ENCODE measurements around the gene SLITRK3.
"Not testable (repeated sequence)": the region's sequence is repeated elsewhere in the genome, so short reads cannot be mapped to it uniquely, and the experiment has no call there.

SLITRK3 gene

DNA sequence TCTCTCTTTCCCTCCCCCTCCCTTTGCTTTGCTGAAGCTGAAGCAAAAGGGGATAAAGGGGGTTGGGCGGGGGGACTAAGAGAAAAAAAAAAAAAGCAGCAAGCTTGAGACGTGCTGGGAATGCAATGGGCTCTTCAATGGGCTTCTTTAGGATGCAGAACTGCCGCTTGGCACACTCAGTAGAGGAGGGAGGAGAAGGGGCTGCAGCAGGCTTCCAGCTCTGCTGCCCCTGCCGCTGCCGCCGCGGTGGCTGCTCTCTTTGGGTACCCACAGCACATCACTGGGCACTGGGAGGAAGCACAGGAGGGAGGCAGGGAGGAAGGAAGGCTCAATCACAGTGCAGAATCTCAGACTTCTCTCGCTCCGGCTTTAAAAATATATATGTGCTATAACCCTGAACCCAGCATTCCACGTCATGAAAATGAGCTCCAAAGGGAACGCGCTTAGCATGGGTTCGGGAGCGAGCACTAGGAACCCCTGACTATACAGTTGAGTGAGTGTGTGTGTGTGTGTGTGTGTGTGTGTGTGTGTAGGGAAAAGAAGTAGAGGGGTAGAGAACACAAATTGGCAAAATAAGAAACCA lies 3.5 kb downstream of the SLITRK3 start:
- no peak for DNase-seq

GRCh38 chr3:165191491-165191890 lies 4.7 kb downstream of the SLITRK3 start:
- DNase-seq: no peak

GRCh38 chr3:165188452-165188851 lies 7.7 kb downstream of the SLITRK3 start:
- no peak for DNase-seq

GRCh38 chr3:165185707-165186327 lies 10.4 kb downstream of the SLITRK3 start:
- peak; percentile 4 for DNase-seq

DNA sequence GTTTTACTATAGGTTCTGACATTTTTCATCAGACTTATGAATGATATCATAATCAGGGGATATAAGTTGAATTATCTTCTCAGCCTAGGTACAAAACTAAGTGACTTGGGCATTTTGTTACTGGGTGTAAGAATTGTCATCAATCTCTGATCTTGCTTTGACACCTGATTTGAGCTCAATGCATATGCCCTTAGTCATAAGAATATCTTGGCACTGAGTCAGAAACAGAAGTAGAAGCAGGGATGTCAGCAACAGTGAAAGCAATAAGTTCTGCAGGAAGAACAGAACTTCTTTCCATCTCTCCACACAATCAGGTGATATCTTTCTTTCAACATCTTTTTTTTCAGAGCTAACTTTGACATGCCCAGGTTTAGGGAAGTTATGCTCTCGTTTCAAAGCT lies 14.6 kb downstream of the SLITRK3 start:
- no peak for DNase-seq

DNA sequence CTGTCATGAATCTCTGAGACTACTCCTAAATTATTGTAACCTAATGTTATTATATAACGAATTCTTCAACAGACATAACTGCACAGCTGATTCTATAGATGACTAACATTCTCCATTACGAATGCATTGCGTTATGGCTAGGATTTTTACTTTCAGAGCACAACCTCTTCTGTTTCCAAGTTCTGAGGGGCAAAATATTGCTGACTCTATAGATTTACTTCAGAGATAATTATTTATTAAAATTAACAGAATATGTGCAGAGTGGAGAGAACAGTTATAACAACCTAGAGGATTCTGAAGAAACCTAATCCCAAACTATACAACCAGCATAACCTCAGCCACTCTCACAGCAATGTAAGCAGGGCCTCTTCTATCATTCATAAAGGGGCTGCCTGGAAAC lies 25.9 kb downstream of the SLITRK3 start:
- no peak for DNase-seq

- no peak for DNase-seq
These were observed 26.8 kb downstream of the SLITRK3 start for GRCh38 chr3:165169368-165169767.

- no peak for DNase-seq
These were observed 33.3 kb downstream of the SLITRK3 start for GRCh38 chr3:165162883-165163282.

DNA sequence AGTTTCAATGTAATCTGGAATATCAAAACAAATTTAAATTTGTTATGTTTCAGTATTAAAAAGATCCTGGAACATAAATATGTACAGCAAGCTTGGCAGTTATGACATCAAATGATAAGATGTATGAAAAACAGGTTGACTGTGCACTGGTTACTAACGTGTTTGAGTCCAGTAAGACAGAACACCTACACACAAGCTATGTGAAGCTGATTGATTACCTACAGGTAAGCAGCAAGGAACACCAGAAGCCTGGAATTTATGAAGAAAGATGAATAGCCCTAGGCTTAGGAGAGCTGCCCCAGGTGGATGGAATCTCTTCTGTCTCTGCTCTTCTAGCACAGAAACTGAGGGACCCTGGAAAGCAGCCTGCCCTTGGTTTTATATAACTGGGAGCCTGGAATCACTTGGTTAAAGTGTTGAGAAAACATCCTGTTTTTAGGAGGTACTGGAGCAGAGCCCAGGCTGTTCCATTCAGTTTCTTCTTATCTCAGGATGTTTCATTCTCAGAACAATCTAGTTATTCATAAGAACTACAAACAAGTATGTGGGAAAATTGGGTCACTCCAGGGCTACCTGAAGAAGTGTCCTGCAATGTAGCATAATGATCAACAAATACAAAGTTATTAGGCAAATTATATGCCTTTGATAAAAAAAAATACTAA lies 36.3 kb downstream of the SLITRK3 start:
- DNase-seq: no peak

- no peak for DNase-seq
These were observed 38.2 kb downstream of the SLITRK3 start for GRCh38 chr3:165158011-165158410.

DNA sequence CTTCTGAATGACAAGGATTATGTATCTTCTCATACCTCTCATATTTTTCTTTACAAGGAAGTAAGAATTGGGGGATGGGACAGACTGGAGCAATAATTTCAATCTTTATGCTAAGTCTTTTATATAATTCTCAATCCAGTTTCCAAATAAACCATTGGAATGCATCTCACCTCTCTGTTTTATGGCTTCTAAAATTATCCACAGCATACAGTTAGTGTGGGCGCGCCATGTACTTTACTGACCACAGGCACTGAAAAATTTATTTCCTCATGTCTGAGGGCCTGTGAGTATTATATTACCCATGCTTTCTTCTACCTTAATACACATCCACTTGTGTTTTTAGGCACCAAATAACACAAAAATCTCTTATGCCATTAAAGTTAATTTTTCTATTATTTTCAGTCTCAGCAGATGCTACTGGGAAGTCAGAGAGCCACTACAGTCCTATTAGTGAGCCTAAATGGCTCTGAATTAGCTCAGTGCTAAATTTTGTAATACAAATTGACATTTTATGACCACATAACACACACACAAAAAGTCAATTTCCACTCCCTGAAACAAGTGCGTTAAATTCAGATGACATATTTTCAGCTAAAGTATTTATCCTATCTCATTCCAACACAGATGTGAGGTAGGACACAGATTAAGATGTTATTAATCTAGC lies 39.3 kb downstream of the SLITRK3 start:
- no peak for DNase-seq

DNA sequence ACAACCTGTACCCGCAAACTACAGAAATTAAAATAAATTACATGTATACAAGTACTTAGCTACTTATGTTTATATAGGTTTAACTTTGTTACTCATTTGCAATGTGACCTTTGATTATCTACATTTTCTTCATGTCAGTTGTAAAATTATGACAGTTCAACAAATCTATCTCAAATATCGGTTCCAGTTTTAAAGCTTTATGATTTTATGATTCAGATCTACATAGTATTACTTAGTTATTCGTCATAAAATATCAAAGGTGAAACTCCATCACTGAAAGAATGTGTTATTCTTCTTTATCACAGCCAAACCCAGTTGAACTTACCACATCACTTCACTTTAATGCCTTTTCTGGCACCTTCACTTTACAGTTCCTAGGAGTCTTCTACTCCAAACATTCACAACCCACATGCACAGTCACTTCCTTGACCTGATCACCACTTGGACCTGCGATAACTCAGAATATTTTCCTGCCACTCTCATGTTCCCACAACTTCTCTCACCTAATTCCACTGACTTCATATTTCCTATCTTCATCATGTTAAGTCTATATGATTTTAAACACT lies 47.2 kb downstream of the SLITRK3 start:
- DNase-seq: no peak

DNA sequence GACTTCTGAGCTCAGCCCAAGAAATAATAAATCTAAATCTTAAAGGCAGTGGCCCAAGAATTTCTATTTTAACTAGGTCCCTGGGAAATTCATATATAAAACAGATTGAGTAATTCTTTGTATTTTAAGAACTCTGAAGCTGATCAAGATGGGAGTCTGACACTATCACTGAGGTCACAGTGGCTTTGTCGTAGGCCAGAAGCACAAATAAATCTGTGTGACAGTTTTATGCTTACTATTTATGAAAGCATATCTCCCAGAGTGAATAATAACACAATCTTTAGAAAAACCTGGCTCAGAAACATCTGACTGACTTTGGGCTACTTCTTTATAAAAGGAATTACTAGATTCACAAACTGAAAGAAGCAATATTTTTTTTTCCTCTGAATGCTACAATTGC lies 51.9 kb downstream of the SLITRK3 start:
- no peak for DNase-seq

GRCh38 chr3:165139918-165140317 lies 56.3 kb downstream of the SLITRK3 start:
- not testable (repeated sequence) for DNase-seq

Data from GF-D8 (cell line).